Pulmonary artery endothelial cell (primary cell): ENCODE data around the gene TIMP4. TPM values are rescaled to one million over a fixed set of nuclear protein-coding genes. Genes with fewer than 3 reads are reported as not detected.

Experiments used
- DNase-seq: peaks from one replicate; pipeline ENCODE4 v3.0.0-alpha.2; 2011; ENCODE audit warnings: low read depth, low spot score
- total RNA-seq: library from RNA; depleted of rRNA; stranded (reverse); fragments of >200 nt; gene quantifications from 2 replicates; pipeline ENCODE4 v1.2.3, GENCODE V29; 2014

The TIMP4 gene
- 0.07 and 0.46 TPM in 2 replicates for total RNA-seq

DNA sequence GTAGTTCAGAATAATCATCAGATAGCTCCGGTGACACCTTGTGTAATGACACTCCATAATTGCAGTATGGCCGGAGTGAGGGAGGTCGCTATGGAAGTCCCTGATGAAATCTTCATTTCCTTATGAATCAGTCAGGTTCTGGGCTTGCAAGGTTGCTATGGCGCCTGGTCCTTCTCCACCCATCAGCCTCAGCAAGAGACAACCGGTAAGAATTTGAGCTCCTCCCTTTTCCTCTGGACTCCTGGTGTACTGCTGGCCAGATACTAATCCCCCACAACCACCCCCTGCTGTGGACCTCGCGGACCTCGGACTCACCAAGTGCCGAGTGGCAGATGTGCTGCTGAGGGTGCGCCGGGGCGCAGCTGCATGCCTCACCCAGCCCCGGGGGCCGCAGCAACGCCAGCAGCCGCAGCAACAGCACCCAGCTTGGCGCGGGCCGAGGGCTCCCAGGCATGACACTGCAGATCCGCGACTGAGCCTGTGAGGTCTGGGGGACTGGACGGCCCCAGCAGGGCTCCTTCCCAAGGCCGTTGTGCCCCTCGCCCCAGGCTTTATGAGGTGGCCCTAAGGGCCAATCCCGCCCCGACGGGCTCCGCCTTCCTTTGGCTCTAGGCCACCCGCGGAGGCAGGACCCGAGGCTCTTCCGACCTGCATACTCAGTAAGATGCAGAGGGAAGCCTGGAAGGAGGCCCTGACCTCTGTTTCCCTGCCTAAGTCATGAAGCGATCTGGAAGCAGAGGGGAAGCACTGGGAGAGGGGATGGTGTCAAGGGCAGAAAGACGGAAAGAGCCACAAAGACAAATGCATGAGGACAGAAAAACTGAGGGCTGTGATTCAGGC is at the start of gene TIMP4:
TIMP4 (minus strand) TSS at position 526 of the 840 bp plus-strand sequence; CDS start at position 454, 72 bp downstream.
- DNase-seq, result no peak

DNA sequence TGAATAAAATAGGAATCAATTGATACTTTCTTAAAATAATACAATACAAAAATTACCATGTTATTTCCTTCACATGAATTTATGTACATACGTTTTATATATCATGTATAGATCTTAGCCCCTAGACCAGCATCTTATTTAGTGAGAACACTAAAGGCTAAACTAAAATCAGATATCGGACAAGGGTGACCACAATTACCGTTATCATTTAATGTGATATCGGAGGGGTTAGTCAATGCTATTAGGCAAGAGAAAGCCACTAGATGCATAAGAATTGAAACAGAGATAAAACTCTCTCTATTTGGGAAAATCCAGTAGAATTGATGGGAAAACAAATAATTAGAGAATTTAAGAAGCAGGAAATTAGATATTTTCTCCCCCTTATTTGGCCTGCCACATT is 46.5 kb upstream of the TIMP4 start:
- DNase-seq, result no peak

DNA sequence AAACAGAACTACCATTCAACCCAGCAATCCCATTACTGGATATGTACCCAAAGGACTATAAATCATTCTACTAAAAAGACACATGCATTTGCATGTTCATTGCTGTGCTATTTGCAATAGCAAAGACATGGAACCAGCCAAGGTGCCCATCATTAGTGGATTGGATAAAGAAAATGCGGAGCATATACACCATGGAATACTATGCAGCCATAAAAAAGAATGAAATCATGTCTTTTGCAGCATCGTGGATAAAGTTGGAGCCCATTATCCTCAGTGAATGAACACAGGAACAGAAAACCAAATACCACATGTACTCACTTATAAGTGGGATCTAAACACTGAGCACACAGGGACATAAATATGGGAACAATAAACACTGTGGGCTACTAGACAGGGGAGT is 43.1 kb upstream of the TIMP4 start:
- DNase-seq, result no peak

DNA sequence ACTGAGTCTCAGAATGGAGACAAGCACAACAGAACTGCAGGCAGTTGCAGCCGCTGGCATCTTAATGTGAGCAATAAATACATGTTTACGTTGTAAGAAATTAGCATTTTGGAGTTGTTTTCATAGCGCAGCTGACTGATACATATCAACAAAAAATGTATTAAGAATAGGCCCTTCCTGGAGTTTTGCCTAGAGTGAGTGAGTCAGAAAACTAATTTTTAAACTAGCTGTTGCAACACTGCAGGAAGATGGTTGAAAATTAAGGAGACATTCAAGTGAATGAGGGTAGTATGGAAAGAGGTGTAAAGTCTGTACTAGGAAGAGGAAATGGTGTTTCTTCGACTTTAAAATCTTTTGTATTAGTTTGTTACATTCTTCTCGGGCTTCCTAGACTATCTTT is 39.6 kb upstream of the TIMP4 start:
- DNase-seq, result no peak

DNA sequence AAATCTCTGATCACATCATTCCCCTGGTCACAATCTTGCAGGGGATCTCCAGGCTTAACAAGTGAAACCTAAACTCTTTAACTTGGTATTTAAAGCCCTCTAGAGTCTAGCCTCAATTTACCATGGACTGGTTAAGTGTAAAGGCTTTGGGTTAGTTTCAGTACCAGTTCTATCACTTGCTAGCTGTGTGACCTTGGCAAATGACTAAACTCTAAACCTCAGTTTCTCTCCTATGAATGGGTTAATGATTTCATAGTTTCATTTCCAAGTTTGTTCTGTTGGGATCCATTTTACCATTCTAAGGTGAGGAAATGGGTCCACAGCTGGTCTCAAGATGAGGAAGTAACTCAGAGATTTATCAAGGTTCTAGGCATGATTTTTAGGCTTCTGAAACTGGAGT is 38.8 kb upstream of the TIMP4 start:
- DNase-seq, result no peak

DNA sequence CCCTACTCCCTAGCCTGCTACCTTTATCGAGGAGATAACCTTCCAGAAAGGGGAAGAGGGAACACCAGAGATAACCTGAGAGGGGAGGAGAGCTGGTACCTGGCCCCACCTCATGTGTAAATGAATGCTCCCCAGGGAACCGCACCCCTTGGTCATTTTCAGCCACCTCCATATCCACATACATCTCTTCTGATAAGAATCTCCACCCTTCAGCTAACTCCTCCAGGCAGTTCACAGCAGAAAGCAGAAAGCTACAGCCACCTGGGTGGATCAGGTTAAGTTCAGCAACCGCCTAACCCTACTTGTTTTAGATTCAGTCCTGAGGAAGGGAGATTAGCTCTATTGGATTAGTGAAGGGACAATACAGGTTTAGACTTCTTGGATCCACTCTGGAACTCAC is 38.0 kb upstream of the TIMP4 start:
- DNase-seq, result no peak

DNA sequence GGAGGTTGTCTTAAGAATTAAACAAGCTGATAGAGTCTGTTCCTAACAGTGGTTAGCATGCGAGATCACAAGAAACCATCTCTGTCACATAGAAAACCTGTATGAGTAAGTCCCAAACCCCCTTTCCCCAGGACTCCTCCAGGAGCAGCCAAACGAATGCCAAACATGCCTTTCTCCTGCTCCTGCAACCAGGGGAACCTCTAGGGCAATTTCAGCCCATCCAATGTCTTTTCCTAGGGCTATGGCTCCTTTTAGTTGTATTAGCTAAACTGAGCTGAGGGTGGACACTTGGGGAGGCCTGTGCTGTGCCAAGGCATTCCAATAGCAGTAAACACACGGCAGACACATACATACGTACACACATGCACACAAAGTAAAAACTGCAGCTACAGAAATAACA is 36.5 kb upstream of the TIMP4 start:
- no peak for DNase-seq

DNA sequence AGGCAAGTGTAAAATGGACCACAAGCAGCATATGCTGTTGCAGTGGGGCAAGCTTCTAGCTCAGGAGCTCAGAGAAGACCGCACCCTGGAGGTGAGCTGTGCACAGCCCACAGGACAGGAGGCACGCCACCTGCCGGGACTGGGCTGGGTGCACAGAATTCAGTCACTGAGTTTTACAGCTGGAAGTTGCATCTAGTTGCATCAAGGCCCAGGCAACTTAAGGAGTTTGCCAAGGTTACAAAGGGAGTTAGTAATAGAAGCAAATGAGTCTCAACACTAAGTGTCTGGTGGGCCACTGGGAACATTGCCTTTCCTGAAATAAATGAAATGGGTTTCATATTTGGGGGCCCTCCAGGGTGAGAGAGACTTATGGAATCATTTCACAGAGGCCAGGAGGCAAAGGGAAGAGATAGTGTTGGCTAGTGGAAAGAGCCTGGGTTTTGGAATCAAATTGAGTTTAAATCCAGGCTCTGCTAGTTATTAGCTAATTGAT is 36.0 kb upstream of the TIMP4 start:
- DNase-seq, result no peak

DNA sequence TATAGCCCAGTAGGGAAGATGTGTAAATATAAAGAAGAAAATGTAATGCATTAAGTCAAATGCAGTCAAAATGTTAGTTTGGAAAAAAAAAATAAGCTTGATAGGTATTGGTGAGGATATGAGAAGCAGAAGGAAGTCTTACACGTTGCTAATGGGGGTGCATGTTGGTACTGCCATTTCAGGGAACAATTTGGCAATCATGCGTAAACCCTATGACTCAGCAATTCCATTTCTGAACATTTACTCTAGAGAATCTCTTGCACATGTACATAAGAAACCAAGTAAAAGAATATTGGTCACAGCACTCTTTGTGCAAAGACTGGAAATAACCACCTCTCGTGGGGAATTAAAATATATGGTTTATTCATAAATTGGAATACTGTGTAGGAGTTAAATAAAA is 35.5 kb upstream of the TIMP4 start:
- DNase-seq, result no peak

DNA sequence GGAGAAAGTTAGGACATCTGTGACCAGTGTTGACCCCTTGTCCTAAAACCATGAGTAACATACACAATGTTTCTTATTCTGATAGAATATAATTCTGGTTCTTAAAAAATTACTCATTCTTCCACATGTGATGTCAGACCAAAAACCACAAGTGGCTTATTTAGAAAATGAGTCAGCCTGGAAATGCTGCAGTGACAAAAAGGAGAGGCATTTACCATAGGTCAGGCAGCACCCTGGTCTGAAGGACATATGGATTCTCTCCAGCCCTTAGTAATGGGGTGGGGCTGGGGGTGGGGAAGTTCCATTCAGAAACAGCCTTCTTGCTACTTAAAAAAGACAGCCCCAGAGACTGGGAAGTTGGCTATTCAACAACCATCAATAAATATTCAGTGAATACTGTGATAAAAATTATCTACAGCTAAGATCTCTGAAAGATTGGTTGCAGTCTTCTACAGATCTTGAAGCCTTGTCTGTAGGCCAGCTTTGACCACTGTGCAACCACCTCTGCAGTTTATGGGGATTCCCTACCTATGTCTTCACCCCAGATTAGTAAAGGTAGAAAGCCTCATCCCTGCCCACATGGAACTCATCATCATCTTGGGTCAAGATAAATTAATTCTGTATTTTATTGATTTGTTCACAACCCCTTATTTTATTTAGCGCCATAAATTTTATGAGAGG is 34.9 kb upstream of the TIMP4 start:
- peak; percentile 29 for DNase-seq

DNA sequence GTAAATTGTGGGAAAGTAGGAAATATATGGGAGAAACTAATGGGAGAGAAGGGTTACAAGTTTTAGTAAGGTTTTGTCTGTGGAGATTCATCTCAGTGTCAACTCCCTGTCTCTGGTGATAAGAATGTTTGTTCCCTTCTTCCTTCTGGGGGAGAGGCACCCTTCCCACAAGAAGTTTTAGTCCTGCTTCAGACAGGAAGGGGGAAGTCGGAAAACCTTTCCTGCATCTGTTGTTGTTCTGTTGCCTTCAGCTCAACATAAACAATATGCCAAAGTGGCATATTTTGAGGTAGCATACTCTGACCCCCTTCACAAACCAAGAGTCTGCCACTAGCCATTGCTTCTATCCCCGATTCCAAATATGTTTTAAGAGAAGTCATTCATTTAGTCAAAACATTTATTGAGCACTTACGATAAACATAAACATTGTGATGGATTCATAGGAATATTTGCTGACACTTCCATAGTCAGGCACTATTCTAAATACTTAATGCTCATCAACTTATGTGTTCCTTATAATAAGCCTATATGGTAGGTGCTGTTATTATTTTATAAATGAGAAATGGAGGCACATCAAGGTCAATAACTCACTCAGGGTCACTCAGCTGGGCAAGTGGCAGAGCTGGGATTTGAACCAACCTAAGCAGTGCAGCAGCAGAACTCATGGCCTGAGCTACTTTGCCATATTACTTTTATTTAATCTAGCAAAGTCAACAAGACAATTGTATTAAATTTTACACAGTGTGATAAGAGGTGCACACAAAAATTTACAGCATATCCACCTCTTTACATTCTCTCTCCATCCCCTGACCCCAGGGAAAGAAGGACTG is 34.2 kb upstream of the TIMP4 start:
- no peak for DNase-seq

DNA sequence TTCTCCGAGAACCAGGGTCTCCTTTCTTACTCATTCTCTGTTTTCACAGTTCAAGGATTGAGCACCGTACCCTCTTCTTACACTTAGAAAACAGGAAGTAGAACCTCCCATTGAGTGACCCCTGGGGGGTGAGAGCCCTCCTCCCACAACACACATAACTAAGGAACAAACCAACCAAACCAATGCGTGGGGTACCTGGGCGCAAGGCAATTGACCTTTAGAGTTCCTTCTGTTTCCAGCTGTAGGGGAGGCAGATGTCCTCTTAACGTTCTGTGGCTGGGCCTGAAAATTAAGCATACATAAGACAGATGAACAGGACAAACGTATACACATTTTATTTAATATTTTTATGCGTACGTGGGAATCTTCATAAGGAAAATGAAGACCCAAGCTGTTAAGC is 33.5 kb upstream of the TIMP4 start:
- no peak for DNase-seq

DNA sequence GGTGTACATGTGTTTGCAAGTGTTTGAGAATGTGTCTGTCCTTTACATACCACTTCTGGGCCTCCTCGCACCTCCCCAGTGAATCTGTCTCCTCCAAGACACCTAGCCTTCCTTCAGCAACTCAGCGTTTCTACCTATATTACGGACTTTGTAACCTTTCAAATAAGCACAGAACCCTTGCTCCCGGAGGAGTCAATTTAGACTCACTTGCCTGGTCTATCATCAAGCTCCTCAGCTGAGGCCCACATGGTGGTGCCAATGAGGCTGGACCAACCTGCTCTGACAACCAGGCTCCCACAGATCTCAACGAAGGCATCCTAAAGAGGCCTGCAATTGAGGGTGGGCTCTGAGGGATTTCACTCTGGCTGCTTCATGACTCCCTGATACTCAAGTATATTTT is 32.8 kb upstream of the TIMP4 start:
- DNase-seq, result no peak

DNA sequence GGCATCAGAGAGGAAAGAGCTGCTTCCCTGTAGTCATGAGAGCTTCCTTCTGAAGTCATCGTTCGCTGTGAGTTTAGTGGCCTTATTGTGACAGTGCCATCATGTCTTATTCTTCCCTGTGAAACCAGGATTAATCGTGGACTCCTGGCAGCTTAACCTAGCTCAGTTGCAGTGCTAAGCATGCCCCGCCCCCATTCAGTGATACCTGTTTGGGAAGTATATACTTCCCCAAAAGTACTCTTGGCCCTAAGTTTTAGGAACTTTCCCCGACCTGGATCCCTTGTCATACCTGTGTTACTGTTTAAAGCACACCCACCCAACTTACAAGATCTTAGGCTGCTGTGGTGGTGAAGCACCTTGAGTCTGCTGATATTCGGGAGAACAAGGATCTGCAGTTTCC is 32.1 kb upstream of the TIMP4 start:
- DNase-seq, result no peak

DNA sequence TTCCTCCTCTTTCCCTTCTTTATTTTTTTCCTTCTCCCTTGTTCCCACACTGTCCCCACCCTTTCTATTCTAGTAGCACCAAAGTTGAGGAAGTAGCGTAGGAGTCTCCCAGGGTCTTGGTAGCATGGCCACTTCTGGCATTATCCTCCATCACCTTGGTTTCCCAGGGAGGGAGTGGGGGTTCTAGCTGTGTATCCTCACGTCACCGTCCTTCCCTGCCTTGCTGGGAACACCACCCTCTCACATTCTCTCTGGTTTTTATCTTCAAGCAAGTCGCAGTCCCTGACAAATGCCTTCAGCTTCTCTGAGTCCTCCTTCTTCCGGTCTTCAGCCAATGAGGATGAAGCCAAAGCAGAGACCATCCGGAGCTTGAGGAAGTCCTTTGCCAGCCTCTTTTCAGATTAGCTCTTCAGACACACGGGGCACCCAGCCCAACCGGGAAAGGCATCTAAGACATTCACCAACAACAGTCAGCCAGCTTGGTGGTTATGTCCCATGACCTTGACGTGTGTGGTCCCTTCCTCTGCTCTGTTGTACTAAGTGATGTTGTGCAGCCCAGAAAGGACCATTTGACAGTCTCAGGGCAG is 31.6 kb upstream of the TIMP4 start:
- DNase-seq, result no peak

DNA sequence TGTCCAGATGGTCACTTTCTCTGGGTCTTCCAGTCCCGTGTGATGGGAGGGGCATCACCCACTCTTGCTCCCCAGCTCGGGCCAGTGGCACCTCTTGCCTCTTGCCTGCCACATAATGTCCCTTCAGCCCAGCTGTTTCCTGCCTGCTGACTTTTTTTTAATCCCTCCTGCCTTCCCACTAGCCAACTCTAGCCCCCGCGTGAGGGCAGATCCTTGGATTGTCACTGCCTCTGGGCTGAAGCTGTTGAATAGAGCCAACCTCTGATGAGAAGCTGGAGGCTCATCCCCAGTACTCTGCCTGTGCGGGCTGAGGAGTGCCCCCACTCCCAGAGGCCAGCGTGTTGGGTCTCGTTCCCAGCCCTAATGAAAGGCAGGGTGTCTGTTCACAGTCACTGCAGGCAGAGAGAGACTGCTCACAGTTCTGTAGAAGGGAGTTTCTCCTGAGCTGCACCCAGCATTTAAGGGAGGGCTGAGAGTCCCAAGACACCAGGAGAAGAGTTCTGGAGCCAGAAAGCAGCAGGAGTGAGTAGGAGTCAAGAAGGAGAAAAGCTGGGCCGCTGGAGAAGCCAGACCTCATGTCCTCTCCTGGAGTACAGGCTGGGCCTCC is 30.1 kb upstream of the TIMP4 start:
- no peak for DNase-seq

DNA sequence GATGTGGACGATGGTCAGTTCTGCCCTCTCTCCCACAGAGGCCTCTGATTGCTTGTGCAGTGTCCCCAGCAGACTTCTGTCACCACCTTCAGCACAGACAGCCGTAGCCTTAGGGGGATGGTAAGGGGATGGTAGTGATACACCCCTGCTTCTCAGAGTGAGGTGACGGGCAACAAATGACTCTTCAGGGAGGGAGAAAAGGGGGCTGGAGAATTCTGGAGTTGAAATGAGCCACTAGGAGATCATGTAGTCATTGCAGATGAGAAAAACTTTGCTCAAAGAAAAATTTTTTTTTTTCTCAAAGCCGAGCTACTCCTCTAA is 29.6 kb upstream of the TIMP4 start:
- no peak for DNase-seq

DNA sequence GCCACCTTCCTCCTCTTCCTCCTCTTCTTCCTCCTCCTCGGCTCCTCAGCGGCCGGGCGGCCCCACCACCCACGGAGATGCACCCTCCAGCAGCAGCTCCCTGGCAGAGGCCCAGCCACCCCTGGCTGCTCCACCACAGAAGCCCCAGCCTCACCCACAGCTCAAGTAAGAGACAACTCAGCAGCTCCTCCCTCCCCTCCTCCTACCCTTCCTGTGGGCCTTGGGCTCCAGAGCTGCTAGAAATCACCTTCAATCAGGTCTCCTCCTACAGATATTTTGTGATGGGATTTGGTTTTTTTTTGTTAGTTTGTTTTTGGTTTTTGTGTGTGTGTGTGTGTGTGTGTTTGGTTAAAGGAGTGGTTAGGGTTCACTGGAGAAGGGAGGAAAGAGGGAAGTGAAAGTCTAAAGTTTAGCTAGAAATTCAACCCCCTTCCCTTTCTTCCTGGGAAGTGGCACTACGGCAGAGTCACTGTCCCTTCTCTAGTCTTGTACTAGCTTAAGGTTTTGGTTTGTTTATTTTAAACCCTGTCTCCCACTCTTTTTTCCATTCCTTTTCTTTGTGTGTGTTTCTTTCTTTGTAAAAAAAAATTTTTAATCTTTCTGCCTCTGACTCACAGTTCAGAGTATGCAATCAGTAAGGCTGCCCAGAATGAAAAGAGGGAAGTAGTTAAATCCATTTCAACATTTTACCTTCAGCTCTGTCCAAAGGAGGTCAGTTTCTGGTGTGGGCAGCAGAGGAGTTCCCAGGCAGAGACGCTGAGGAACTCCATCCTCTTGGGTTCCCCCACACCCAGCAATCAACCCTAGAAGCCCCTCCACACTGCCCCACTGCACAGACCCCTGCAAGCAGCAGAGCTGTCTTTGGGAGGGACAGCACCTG is 29.0 kb upstream of the TIMP4 start:
- DNase-seq, result no peak

DNA sequence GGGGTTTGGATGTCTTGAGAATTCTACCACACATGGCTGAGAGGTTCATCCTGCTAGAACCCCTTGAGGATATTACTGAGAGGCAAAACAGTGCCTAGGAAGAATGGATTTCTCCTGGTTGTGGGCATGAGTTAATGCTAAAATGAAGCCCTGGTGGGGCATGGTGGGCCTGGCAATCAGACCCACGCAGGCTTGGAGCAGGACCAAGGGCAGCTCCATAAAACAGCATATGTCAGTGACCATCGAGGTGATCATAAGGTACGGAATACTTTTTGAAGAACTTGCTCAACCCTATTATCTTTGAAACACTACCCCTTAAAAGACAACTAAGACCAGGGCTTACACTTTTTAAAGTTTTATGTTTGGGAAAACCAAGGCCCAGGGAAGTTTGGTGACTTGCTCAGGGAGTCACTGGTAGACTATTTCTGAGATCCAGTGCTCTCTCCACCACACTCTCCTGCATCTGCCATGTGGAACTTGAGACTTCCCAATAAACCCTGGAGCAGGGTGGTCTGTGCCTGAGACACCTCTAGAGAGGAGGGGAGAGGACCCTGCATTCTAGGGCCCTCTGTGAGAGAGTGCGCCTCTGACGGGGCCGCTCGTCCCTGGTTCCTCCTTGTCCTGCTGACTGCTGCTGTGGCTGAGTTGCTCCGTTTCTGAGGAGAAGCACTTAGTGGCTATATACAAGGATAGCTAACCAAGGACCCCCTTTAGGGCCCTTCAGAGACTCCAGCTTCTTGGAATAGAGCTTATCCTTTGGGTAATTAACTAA is 28.0 kb upstream of the TIMP4 start:
- no peak for DNase-seq

DNA sequence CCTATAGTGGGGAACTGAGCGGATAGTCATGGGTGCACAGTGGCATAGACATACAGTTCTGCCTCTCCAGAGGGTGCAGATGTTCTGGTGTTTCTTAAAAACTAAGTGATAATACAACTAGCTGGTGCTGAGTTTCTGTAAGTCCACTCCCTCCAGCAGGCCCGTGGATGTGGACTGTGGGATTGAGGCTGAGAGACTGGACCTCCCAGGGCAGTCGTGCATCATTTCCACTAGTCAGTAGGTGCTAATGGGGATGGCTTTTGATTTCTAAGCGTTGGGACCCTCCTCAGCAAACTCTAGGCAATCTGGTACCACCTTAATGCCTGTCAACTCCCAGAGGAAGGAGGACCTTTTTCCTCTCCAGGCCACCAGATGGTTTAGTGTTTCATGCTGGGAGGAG is 27.3 kb upstream of the TIMP4 start:
- DNase-seq, result no peak
